Activated effector memory CD4-positive, alpha-beta T cell treated with Interleukin-2 at 50 U/mL for 16 hours (primary cell): ENCODE results near the gene MARK4.

ENCODE experiments used
- DNase-seq: peaks from one replicate; pipeline ENCODE4 v3.0.0-alpha.2; 2020

MARK4 gene

DNA sequence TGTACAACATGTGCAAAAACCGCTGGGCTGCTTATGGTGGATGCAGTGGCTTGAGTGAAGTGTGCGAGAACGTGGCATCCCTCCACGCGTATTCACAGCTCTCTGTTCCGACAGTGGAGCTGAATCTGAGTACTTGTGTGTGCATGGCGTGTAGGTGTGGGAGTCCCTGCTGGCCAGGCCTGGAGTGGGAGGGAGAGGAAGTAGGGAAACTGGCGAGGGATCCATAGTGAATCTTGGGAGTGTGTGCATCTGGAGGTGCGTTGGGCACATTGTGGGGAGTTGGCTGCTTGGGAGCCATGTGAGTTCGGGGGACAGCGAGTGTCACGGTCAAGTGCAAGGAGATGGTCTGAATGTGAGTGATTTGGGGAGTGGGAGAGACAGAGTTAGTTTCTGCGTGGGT is 91.8 kb downstream of the MARK4 start:
- no peak for DNase-seq

DNA sequence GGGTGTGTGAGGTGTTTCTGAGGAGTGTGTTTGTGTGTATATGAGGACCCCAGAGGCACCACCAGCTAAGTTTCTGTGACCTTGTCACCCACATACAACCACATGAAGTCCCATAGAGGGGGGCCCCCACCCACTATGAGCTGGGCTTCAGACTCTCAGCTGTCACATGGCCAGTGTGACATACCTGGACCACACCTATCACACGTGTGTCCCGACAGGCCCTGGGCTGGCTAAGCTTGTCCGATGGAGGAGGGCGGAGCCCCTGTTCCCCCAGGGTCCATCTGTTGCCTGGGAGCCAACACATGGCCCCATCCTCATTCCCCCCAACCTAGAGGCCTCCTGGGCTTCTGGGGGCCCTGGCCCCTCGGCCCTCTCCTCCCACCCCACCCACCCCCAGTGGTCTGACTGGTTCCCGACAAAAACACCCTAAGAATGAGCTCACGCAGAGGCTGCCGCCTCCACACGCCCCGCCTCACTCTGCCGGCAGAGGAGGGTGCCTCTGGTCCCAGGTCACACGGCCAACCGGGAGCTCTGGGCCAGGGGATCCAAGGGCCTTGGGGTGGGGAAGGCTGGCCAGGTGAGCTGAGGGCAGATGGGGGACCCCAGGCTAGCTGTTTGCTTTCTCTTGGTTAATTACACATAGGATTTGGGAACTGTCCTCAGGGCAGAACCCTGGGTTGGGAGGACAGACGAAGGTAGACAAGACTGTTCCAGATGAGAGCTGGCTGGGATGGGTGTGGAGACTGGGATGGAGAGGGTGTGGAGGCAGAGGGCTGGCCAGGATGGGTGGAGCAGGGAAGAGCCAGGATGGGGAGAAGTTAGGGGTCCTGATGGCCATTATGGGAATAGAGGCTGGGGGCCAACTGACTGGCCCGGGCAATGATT is 93.8 kb downstream of the MARK4 start:
- no peak for DNase-seq

DNA sequence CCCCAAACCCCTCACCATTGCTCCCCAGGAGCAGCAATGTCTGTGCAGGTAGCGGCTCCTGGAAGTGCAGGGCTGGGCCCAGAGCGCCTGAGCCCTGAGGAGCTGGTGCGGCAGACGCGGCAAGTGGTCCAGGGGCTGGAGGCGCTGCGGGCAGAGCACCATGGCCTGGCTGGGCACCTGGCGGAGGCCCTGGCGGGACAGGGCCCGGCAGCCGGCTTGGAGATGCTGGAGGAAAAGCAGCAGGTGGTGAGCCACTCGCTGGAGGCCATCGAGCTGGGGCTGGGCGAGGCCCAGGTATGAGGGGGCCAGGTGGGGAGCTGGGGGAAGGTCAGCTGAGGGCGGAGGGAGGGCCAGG is 94.4 kb downstream of the MARK4 start:
- no peak for DNase-seq

DNA sequence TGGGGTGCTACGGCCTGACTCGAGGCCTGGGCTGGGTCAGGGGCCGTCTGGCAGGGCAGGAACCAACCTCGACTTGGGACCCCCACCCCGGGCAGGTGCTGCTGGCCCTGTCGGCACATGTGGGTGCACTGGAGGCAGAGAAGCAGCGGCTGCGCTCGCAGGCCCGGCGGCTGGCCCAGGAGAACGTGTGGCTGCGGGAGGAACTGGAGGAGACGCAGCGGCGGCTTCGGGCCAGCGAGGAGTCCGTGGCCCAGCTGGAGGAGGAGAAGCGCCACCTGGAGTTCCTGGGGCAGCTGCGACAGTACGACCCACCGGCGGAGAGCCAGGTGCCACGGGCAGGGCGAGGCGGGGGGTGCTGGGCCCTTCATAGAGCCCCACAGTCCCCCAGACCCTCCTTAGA is 95.4 kb downstream of the MARK4 start:
- no peak for DNase-seq

DNA sequence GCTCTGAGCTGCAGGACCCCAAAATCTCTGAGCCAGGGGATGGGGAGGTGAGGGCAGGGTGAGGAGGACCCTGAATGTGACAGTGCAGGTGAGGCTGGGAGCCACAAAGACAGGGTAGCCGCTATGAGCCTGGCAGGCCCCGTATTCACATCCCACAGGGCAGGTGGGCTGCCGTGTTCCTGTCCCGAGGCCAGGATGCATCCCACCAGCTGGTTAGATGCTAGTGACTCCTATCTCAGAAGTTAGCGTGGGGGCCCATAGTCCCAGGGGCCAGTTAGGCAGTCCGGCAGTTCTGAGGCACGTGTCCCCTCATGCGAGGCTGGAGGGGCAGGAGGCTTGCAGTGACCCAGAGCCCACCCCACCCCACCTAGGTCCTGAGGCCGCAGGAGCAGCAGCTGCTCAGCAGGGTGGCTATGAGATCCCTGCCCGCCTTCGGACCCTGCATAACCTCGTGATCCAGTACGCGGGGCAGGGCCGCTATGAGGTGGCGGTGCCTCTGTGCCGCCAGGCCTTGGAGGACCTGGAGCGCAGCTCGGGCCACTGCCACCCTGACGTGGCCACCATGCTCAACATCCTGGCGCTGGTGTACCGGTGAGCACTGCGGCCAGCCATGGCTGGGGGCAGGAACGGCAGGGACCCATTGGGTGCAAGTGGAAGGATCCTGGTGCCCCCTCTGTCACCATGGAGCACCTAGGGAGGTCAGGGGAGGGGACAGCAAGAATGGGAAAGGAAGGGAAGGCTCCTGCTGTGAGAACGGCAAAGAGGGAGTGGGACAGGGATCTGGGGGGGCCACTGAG is 96.7 kb downstream of the MARK4 start:
- DNase-seq: no peak

DNA sequence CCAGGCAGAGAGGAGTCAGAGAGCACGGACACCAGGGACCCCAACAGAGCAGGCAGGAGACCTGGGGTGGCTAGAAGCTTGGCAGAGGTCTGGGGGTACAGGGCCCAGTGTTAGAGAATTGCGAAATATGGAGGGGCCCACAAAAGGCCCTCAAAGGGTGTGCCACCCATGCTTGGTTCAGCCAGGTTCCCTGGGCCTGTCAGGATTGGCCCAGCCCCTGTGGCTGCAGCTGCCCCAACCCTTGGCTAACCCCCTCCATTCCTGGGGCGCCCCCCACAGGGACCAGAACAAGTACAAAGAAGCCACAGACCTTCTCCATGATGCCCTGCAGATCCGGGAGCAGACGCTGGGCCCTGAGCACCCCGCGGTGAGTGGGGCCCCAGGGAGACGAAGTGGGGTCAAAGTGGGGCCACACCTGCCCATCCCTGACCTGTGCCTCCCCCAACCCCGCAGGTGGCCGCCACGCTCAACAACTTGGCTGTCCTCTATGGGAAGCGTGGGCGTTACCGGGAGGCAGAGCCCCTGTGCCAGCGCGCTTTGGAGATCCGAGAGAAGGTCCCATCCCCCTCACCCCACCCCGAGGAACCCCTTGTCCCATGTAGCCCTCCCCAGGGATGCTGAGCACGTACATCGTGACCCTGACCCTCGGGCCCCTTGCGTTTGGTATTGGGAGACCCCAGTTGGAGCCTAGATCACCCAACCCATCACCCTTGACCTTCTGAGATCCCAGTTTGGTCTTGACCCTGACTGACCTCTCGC is 97.5 kb downstream of the MARK4 start:
- DNase-seq: no peak

DNA sequence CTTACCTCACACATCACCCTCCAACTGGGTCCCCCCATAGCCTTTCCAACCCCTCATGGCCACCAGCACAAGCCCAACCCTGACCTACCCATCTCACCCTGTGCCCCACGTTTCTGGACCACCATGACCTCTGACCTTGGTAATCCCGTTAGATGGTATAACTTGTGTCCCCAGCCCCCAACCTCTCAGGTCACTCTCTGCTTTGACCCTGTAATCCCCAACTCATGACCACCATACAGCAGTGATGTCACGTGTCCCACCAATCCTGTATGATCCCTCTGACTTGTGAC is 98.0 kb downstream of the MARK4 start:
- no peak for DNase-seq

DNA sequence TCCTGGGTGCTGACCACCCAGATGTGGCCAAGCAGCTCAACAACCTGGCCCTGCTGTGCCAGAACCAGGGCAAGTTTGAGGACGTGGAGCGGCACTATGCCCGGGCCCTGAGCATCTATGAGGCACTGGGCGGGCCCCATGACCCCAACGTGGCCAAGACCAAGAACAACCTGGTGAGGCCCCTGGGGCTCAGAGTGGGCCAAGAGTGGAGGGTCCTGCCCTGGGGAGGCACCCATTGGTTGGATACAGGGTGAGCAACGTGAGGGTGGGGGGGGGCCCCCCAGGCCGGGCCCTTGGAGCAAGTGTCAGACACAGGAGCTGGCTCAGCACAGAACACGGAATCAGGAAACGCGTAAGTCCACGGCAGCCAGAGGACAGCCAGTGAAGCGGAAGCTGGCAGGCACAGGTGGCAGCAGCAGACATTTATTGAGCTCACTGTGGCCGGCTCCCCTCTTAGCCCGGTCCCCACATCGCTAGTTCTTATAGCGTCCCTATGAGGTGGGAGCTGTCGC is 98.4 kb downstream of the MARK4 start:
- no peak for DNase-seq

DNA sequence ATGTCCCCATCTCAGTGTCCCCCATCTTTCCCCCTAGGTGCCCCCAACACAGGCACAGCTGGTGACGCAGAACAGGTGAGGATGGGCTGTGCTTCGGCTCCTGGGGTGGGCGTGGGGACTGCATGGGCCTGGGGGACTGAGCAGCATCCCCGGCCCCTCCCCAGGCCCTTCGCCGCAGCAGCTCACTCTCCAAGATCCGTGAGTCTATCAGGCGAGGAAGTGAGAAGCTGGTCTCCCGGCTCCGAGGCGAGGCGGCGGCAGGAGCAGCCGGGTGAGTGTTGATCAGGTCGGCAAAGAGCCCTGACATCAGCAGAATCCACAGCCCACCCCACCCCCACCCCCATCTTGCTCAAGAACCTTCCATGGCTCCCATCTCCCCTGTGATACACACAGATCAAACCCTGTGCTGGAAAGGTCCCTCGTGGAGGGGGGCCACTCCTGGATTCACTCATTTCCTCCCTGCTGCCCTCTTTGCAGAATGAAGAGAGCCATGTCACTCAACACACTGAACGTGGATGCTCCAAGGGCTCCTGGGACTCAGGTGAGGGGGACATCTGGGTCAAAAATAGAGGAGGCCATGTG is 99.5 kb downstream of the MARK4 start:
- no peak for DNase-seq

DNA sequence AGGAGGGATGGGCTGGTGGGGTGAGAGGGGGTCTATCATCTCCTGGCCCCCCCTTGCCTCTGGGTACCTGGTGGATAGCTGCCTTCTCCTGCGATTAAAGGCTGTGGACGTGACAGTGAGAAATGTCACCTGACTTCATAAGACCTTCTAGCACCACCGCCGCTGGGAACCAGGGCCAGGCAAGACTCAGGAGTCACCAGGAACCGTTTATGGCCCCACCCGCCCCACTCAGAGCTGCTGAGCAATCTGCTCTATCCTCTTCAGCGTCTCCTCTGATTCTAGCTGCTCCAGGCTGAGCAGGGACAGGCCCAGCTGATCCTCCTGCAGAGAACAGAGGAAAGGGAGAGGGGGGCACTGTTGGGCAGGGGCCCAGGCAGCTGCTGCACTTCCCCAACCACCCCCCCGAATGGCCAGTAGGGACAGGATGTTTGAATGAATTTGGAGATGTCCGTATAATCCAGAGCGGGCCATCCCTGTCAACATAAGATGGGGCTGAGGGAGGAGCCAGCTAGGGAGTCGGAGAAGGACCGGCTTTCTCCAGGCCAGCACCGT is 100.4 kb downstream of the MARK4 start:
- no peak for DNase-seq

DNA sequence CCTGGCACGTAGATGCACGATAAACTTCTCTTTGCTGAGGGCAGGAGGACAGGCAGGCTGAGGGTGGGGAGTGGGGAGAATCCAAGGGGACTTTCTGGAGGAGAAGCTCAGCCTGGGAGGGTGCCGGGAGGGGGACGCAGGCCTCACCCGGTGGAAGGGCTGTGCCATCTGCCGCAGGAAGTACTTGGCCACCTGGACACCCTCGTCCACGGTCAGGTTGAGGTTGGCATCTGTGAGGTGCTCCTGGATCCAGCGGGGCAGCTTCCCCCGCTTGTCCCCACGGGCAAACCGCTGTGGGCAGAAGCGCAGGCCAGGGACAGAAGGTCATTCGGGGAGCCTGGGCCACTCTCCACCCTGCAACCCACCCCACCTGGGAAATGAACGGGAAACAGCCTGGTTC is 101.0 kb downstream of the MARK4 start:
- no peak for DNase-seq

DNA sequence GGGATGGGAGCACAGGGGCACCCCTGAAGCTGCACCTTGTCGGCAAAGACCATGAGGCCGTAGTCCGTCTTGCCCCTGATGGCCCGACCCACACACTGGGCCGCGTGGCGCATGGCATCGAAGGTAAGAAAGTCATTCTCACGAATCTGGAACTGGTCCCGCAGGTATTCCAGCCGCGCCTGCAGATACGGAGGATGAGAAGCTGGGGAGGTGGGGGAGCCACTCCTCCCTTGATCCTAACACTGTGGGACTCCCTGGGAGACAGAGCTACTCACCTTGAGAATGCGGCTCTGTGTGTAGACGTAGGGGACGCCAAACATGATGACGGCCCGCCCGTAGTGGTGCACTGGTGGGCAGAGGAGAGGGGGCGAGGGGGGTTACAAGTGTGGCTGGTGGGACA is 101.4 kb downstream of the MARK4 start:
- no peak for DNase-seq

DNA sequence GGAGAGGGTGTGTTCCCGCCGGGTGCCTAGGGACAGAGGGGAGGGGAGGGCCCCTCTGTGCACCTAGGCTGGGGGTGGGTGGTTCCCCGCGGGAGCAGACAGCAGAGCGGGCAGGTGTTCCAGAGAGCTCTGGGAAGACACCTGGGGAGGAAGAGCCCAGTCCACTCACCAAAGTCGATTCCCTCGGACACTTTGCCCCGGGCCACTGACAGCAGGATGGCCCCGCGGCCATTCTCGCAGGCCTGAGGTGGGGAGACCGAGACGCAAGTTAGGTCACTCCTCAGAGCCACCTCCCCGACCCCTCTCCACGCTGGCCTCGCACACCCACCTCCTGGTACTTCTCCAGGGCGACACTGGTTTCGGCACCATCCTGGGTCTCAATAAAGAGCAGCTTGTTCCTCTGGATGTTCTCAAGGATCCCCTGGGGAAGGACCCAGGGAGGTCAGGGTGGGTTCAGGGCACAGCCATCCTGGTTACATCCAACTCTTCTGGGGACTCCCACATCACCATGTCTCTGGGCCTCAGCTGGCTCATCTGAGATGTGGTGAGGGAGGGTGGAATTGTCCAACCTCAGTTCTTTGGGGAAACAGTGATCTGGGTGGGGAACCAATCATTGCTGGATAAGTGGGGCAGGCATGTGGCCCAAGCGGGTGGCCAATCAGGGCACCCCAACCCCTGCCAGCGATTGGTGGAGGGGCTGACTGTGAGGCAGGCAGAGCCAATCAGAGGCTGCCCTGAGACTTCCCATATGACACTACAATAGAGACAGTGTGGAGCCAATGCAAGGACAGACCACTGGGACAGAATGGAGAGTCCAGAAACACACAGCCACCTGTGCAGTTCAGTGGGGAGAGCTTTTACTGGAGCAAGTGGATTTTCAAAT is 102.1 kb downstream of the MARK4 start:
- DNase-seq: no peak

DNA sequence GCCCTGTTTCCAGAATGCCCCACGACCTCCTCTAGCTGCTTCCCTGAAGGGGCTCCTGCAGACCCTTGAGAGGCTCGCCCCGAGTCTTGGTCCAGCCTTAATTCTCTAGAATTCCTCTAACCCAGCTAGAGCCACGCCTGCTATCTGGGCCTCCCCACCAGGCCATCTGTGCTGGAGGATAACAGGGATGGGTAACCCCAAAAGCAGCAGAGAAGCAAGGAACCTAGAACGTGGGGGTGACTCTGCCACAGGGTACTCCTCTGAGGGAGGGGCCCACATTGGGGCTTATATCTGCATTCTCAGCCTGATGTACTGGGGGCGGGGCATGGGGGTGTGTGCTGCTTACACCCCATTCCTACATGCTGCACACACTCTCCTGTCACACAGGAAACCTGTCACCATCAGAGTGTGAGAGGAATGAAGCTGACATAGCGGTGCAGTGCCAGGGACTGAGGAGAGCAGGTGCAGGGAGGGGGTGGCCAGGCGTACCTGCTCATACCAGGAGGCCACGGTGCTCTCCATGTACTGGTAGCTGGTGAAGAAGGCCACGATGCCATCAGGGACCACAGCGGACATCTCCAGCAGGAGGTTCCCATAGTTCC is 103.3 kb downstream of the MARK4 start:
- DNase-seq: no peak
